HG02852 (cell line): ENCODE data around the gene CDAN1.
"Not testable (repeated sequence)": the region's sequence is repeated elsewhere in the genome, so short reads cannot be mapped to it uniquely, and the experiment has no call there.

ENCODE experiments used
- ATAC-seq: cut with Tn5 transposase; IDR thresholded peaks from one replicate; pipeline ENCODE4 v1.9.1; 2021; ENCODE audit warnings: mild to moderate bottlenecking, moderate library complexity; ENCODE audit not compliant: unreplicated experiment

Gene CDAN1

DNA sequence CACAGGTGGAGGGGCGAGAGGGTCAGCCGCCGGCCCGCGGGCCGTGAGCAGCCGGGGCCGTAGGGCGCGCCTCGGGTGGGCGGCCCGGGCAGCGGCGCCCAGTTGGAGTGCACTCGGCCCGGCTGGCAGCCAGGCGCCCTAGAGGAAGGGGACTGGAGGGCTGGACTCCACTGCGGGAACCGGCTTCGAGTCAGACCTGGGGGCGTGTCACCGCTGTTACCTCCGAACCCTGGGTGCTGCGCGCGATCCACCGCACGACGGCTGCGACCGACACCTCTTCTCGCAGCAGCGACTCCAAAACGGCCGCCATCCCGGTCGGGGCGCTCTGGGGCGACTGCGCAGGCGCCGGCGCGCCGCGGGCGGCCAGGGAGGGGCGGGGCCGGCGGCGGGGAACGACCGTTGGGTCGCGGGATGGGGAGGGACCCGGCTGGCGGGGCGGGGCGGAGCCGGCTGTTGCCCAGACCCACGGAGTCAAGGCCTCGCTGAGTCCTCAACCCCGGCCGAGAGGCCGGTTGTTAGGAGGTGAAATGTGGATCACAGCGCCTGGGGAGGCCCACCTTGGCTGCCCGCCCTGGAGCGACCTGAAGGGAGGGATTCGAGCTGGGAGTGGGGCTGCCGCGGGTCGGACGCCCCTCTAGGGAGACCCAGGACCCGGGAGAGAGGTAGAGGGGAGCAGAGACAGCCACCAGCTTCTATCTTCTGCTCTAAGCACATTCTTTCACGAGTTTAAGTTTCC lies at the start of gene CDAN1:
Gene CDAN1, minus strand, starts transcription at position 336 of the 736 bp plus-strand sequence. Its CDS starts 26 bp downstream, at position 310.
- peak; percentile 74 for ATAC-seq

GRCh38 chr15:42785569-42785968 lies 48.6 kb upstream of the CDAN1 start:
- no peak for ATAC-seq

DNA sequence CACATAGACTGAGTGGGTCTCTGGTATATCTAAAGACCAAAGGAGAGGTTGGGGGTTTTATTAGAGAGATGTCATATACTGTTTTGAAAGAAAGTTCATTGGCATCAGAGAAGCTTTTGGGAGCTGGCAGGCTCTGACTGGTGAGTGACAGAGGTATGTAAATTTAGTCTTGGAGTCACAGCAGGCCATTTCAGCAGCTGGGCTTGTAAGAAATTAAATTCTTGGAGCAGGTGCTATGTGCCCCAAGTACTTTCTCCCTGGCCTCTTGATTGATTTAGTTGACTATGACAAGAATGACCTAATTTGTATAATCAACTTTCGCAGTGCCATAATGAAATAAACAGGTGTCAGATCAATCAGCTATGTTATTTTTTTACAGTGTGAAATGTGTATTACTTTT lies 47.8 kb upstream of the CDAN1 start:
- ATAC-seq = no peak

- no peak for ATAC-seq
Observed at GRCh38 chr15:42782716-42783115, 45.8 kb upstream of the CDAN1 start.

- ATAC-seq = no peak
Observed at GRCh38 chr15:42775416-42775815, 38.5 kb upstream of the CDAN1 start.

GRCh38 chr15:42772901-42773300 lies 36.0 kb upstream of the CDAN1 start:
- no peak for ATAC-seq

DNA sequence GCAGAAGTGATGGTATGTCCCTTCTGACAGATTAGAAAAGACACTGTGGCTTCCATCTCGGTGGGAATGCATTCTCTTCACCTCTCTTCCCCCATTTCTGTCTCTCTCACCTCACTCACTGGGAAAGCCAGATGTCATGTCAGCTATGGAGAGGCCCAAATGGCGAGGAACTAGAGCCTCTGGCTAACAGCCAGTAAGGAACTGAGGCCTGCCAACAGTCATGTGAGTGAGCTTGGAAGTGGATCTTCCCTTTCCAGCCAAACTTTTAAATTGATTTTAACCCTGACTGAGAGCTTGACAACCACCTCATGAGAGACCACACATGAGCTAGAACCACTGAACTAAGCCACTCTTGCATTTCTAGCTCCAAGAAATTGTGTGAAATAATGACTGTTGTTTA lies 35.2 kb upstream of the CDAN1 start:
- no peak for ATAC-seq

- ATAC-seq = not testable (repeated sequence)
Observed at GRCh38 chr15:42766109-42766508, 29.2 kb upstream of the CDAN1 start.

DNA sequence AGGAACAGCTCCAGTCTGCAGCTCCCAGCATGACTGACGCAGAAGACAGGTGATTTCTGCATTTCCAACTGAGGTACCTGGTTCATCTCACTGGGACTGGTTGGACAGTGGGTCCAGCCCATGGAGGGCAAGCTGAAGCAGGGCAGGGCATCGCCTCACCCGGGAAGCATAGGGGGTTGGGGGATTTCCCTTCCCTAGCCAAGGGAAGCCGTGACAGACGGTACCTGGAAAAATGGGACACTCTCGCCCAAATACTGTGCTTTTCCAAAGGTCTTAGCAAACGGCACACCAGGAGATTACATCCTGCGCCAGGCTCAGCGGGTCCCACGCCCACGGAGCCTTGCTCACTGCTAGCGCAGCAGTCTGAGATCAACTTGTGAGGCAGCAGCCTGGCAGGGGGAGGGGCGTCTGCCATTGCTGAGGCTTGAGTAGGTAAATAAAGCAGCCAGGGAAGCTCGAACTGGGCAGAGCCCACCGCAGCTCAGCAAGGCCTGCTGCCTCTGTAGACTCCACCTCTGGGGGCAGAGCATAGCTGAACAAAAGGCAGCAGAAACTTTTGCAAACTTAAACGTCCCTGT lies 27.3 kb upstream of the CDAN1 start:
- not testable (repeated sequence) for ATAC-seq

- not testable (repeated sequence) for ATAC-seq
Observed at GRCh38 chr15:42761813-42762212, 24.9 kb upstream of the CDAN1 start.

- ATAC-seq = no peak
Observed at GRCh38 chr15:42760759-42761158, 23.8 kb upstream of the CDAN1 start.

GRCh38 chr15:42759093-42759492 lies 22.2 kb upstream of the CDAN1 start:
- ATAC-seq = no peak

GRCh38 chr15:42750306-42750705 lies 13.4 kb upstream of the CDAN1 start:
- no peak for ATAC-seq

DNA sequence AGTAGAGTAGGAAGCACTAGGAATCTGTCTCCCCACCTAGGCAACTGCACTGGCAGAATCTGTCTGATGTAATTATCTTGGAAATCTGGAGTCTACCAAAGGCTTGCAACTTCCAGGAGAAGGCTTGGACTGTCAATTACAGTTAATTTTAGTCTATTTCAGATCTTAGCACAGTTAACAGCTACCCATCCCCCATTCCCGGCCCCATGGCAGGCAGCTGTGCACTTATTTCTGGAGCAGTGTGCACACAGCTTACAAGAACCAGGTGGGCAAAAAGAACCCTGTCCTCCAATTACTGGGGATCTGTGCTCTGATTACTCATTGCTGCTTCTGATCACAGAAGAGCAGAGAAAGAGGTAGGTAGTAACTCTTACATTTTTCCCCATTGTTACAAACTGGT lies 12.3 kb upstream of the CDAN1 start:
- no peak for ATAC-seq

DNA sequence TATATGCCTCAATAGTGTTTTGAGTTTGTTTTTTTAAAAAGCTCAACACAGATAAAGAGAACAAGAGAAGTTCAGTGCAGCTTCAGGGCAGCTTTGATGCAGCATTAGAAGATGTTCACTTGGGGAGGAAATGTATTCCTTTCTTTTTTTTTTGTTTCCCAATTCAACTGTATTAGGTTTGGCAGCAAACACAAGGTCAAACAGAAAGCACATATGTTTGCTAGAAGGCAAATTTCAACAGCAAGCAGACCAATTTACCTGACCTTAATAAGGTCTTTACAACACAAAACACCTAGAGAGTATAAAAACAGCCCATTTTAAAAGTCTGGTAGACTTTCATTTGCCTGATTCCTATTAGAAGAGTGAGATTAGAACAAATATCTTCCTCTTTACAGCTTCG lies 7.3 kb upstream of the CDAN1 start:
- ATAC-seq = no peak

GRCh38 chr15:42742149-42742548 lies 5.2 kb upstream of the CDAN1 start:
- no peak for ATAC-seq

- ATAC-seq = no peak
Observed at GRCh38 chr15:42741710-42742109, 4.8 kb upstream of the CDAN1 start.

GRCh38 chr15:42737529-42738328 lies 801 bp upstream of the CDAN1 start:
- no peak for ATAC-seq

GRCh38 chr15:42736178-42736792 lies 643 bp downstream of the CDAN1 start:
- peak; percentile 30 for ATAC-seq

GRCh38 chr15:42735382-42736165 lies 1.4 kb downstream of the CDAN1 start:
- no peak for ATAC-seq
